ENCODE results near the gene NOP14.

- TF ChIP-seq POLR2A (IDR thresholded peaks at IDR 0.05) (no peak), CTCF (IDR thresholded peaks at IDR 0.05) (no peak)
Measured at GRCh38 chr4:2925496-2925895, 37.7 kb downstream of the NOP14 start.

Data from lower leg skin (tissue), 3 donors.